Measurements from ENCODE around the gene ATP6V1B1. TPM values are rescaled to one million over a fixed set of nuclear protein-coding genes. Genes with fewer than 3 reads are reported as not detected.

The ATP6V1B1 gene
- total RNA-seq, 1 donor from 2014 or later = 6.3 TPM

GRCh38 chr2:70984576-70985282 is 49.0 kb downstream of the ATP6V1B1 start:
- Mint-ChIP-seq H3K27ac (no peak overlapping the region), H3K36me3 (peaks cover 15% of the 10 kb centered on the region), H3K4me1 (ENCODE audit: unreplicated experiment) (no peaks in the 10 kb centered on the region), H3K9me3 (no peaks in the 10 kb centered on the region), H3K27me3 (no peaks in the 10 kb centered on the region), H3K4me3 (no peak overlapping the region)
- peak; percentile 75 for DNase-seq (ENCODE audit: extremely low spot score, unreplicated experiment)
- TF ChIP-seq CTCF (conservative IDR thresholded peaks at IDR 0.05) = peak; percentile 86

GRCh38 chr2:70985283-70985688 is 49.6 kb downstream of the ATP6V1B1 start:
- TF ChIP-seq CTCF (conservative IDR thresholded peaks at IDR 0.05) = no peak
- DNase-seq (ENCODE audit: extremely low spot score, unreplicated experiment) = peak; percentile 62
- H3K4me3 Mint-ChIP-seq = no peak overlapping the region

GRCh38 chr2:70985956-70986355 is 50.3 kb downstream of the ATP6V1B1 start:
- no peak for DNase-seq (ENCODE audit: extremely low spot score, unreplicated experiment)
- peaks cover 15% of the 10 kb centered on the region for H3K36me3 Mint-ChIP-seq

More at GRCh38 chr2:70985283-70985688, 49.6 kb downstream of the ATP6V1B1 start:
- Mint-ChIP-seq H3K36me3 (peaks cover 15% of the 10 kb centered on the region), H3K4me1 (ENCODE audit: unreplicated experiment) (no peaks in the 10 kb centered on the region), H3K27ac (no peak overlapping the region), H3K9me3 (no peaks in the 10 kb centered on the region), H3K27me3 (no peaks in the 10 kb centered on the region)

GRCh38 chr2:70986499-70987189 is 50.9 kb downstream of the ATP6V1B1 start:
- no peak overlapping the region for H3K27ac Mint-ChIP-seq
- no peak overlapping the region for H3K4me3 Mint-ChIP-seq
- DNase-seq (ENCODE audit: extremely low spot score, unreplicated experiment) = peak; percentile 31
- H3K27me3 Mint-ChIP-seq = no peaks in the 10 kb centered on the region
- H3K36me3 Mint-ChIP-seq = peaks cover 15% of the 10 kb centered on the region
- H3K9me3 Mint-ChIP-seq = no peaks in the 10 kb centered on the region
- H3K4me1 Mint-ChIP-seq (ENCODE audit: unreplicated experiment) = peaks cover 2% of the 10 kb centered on the region
- no peak for TF ChIP-seq CTCF (conservative IDR thresholded peaks at IDR 0.05)

More at GRCh38 chr2:70985956-70986355, 50.3 kb downstream of the ATP6V1B1 start:
- Mint-ChIP-seq H3K4me1 (ENCODE audit: unreplicated experiment) (no peaks in the 10 kb centered on the region), H3K27me3 (no peaks in the 10 kb centered on the region), H3K9me3 (no peaks in the 10 kb centered on the region), H3K27ac (no peak overlapping the region), H3K4me3 (no peak overlapping the region)
- TF ChIP-seq CTCF (conservative IDR thresholded peaks at IDR 0.05) = no peak

GRCh38 chr2:70987386-70987785 is 51.7 kb downstream of the ATP6V1B1 start:
- Mint-ChIP-seq H3K27ac (no peak overlapping the region), H3K4me3 (no peak overlapping the region), H3K27me3 (no peaks in the 10 kb centered on the region), H3K4me1 (ENCODE audit: unreplicated experiment) (peaks cover 4% of the 10 kb centered on the region), H3K36me3 (peaks cover 15% of the 10 kb centered on the region), H3K9me3 (no peaks in the 10 kb centered on the region)
- DNase-seq (ENCODE audit: extremely low spot score, unreplicated experiment) = no peak
- TF ChIP-seq CTCF (conservative IDR thresholded peaks at IDR 0.05) = no peak
